Neural progenitor cell (in vitro differentiated cells): ENCODE results near the gene TEX19. TPM values are rescaled to one million over a fixed set of nuclear protein-coding genes. Genes with fewer than 3 reads are reported as not detected.

ENCODE experiments used
- DNase-seq: peaks from one replicate; pipeline ENCODE4 v3.0.0-alpha.2; 2016; ENCODE audit warnings: low spot score
- H2AFZ ChIP-seq: fragments of 200-600 bp; sonication (generic); replicated peaks from 2 replicates; pipeline ENCODE4 v1.6.1; 2016; ENCODE audit warnings: antibody characterized with exemption
- H3F3A ChIP-seq: fragments of 200-600 bp; sonication (generic); 2 replicates; pipeline ENCODE4 v1.6.1; 2016; ENCODE audit warnings: antibody characterized with exemption, low read depth
- H3K27ac ChIP-seq: fragments of 200-600 bp; sonication (generic); 2 replicates; pipeline ENCODE4 v1.5.1; 2016; ENCODE audit warnings: mild to moderate bottlenecking
- H3K27me3 ChIP-seq: fragments of 200-600 bp; sonication (generic); 2 replicates; pipeline ENCODE4 v1.6.1; 2016; ENCODE audit warnings: mild to moderate bottlenecking, moderate library complexity
- H3K36me3 ChIP-seq: fragments of 200-600 bp; sonication (generic); 2 replicates; pipeline ENCODE4 v1.5.1; 2016
- H3K4me1 ChIP-seq: fragments of 200-600 bp; sonication (generic); 2 replicates; pipeline ENCODE4 v1.6.1; 2016; ENCODE audit warnings: mixed run types
- H3K4me2 ChIP-seq: fragments of 200-600 bp; sonication (generic); 2 replicates; pipeline ENCODE4 v1.6.1; 2016
- H3K4me3 ChIP-seq: fragments of 200-600 bp; sonication (generic); 2 replicates; pipeline ENCODE4 v1.5.1; 2016
- H3K79me2 ChIP-seq: fragments of 200-600 bp; sonication (generic); 2 replicates; pipeline ENCODE4 v1.6.1; 2016; ENCODE audit warnings: low read depth
- H3K9ac ChIP-seq: fragments of 200-600 bp; sonication (generic); 2 replicates; pipeline ENCODE4 v1.6.1; 2016
- H3K9me3 ChIP-seq: fragments of 200-600 bp; sonication (generic); 2 replicates; pipeline ENCODE4 v1.5.1; 2016; ENCODE audit warnings: low read depth
- H4K20me1 ChIP-seq: fragments of 200-600 bp; sonication (generic); 2 replicates; pipeline ENCODE4 v1.6.1; 2016; ENCODE audit warnings: low read depth
- H3K27ac Mint-ChIP-seq: 3 replicates; pipeline ENCODE4 v1.8.0; 2021; ENCODE audit warnings: mixed read lengths
- H3K27me3 Mint-ChIP-seq: 2 replicates; pipeline ENCODE4 v1.8.0; 2022; ENCODE audit warnings: low read depth, mild to moderate bottlenecking, inconsistent platforms, moderate library complexity, mixed read lengths; ENCODE audit not compliant: insufficient read depth
- H3K36me3 Mint-ChIP-seq: 3 replicates; pipeline ENCODE4 v1.8.0; 2021; ENCODE audit warnings: mixed read lengths
- H3K4me1 Mint-ChIP-seq: 3 replicates; pipeline ENCODE4 v1.8.0; 2021; ENCODE audit warnings: mixed read lengths
- H3K4me3 Mint-ChIP-seq: 3 replicates; pipeline ENCODE4 v1.8.0; 2021; ENCODE audit warnings: mild to moderate bottlenecking, moderate library complexity, mixed read lengths
- H3K9me3 Mint-ChIP-seq: 3 replicates; pipeline ENCODE4 v1.8.0; 2020; ENCODE audit warnings: mixed read lengths
- EZH2 ChIP-seq: fragments of 200-600 bp; sonication (generic); IDR thresholded peaks from 2 replicates; pipeline ENCODE4 v1.6.1; 2017; ENCODE audit warnings: antibody characterized with exemption, mild to moderate bottlenecking, moderate library complexity
- EZH2phosphoT487 ChIP-seq: fragments of 200-600 bp; sonication (generic); IDR thresholded peaks from 2 replicates; pipeline ENCODE4 v1.6.1; 2017; ENCODE audit warnings: antibody characterized with exemption
- total RNA-seq: library from RNA; depleted of rRNA; stranded (reverse); fragments of >200 nt; gene quantifications from 2 replicates; pipeline ENCODE4 v1.2.3, GENCODE V29; 2015; ENCODE audit warnings: low replicate concordance
- TF ChIP-seq, protein P1 (sequence below): fragments of 200-600 bp; sonication (generic); IDR thresholded peaks from 2 replicates; pipeline ENCODE4 v1.5.1; 2017; ENCODE audit warnings: antibody characterized with exemption, mild to moderate bottlenecking

TEX19 gene
- total RNA-seq, 1 donor from 2014 or later, result not detected

DNA sequence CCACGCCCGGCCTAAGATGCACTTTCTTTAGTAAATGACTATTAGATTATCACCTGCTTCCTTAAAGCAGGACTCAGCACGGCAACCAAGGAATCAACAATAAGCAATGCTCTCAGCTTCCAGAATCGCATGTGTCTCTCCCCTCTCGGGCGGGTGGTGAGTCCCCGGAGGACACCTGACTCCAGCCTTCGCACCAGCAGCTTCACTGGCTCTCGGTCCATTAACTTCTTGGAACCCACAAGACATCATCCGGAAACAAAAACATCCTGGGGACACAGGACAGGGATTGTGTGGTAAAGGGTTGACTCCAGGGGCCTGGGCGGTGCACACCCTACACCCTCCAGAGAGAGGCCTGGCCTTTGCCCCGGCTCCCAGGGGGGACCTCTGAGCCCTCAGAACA lies 35.2 kb downstream of the TEX19 start:
- Mint-ChIP-seq H3K27ac (no peak overlapping the region), H3K36me3 (peaks cover 10% of the 10 kb centered on the region), H3K4me1 (peaks cover under 1% of the 10 kb centered on the region), H3K4me3 (no peak overlapping the region), H3K9me3 (no peaks in the 10 kb centered on the region), H3K27me3 (peaks cover 7% of the 10 kb centered on the region)
- H3K79me2 ChIP-seq, result no peaks in the 10 kb centered on the region
- H3K9me3 ChIP-seq, result no peaks in the 10 kb centered on the region
- H3K9ac ChIP-seq, result no peak overlapping the region
- no peaks in the 10 kb centered on the region for H3K27me3 ChIP-seq
- no peak overlapping the region for H2AFZ ChIP-seq
- DNase-seq, result no peak
- no peaks in the 10 kb centered on the region for H4K20me1 ChIP-seq
- no peak for TF ChIP-seq EZH2
- TF ChIP-seq, protein P1, sequence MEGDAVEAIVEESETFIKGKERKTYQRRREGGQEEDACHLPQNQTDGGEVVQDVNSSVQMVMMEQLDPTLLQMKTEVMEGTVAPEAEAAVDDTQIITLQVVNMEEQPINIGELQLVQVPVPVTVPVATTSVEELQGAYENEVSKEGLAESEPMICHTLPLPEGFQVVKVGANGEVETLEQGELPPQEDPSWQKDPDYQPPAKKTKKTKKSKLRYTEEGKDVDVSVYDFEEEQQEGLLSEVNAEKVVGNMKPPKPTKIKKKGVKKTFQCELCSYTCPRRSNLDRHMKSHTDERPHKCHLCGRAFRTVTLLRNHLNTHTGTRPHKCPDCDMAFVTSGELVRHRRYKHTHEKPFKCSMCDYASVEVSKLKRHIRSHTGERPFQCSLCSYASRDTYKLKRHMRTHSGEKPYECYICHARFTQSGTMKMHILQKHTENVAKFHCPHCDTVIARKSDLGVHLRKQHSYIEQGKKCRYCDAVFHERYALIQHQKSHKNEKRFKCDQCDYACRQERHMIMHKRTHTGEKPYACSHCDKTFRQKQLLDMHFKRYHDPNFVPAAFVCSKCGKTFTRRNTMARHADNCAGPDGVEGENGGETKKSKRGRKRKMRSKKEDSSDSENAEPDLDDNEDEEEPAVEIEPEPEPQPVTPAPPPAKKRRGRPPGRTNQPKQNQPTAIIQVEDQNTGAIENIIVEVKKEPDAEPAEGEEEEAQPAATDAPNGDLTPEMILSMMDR, result no peak
- TF ChIP-seq EZH2phosphoT487, result no peak
- no peak overlapping the region for H3K4me3 ChIP-seq
- no peaks in the 10 kb centered on the region for H3K4me1 ChIP-seq
- H3K36me3 ChIP-seq, result no peaks in the 10 kb centered on the region
- H3K27ac ChIP-seq, result no peak overlapping the region
- no peak overlapping the region for H3K4me2 ChIP-seq
- H3F3A ChIP-seq, result no peaks in the 10 kb centered on the region

DNA sequence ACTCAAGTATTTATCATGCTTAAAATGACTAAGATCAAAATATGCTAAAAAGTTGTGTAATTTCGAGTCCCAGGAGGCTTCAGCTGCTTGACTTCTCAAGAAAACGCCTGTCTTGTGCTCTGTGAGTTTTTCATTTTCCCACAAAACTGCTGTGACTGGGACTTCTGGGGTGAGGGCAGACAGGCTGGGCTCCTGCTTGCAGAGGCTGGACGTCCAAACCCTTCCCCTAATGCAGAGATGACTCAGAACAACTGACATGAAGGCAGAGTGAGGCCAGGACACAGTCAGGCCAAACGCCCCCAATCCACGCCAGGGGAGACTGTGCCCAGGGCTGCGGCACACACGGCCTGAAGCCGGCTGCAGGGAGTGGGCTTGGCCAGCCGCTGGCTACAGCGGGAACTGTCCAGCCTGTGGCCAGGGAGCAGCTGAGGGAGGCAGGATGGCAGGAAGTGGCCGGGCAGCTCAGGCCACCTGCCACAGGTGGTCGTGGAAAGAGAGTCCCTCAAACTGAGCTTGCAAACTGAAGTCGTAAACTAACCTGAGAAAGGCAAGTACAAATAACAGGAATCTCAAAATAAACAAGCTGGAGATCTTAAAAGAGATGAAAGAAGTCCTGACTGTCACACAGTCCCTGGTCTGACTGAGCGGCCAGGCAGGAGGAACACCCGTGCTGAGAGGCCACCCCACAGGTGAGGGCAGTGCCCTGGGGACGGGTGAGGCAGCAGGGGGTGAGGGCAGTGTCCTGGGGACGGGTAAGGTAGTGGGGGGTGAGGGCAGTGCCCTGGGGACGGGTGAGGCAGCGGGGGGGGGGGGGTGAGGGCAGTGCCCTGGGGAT lies 37.8 kb downstream of the TEX19 start:
- no peaks in the 10 kb centered on the region for H3K79me2 ChIP-seq
- H3K36me3 ChIP-seq, result no peaks in the 10 kb centered on the region
- H3F3A ChIP-seq, result no peaks in the 10 kb centered on the region
- H3K4me2 ChIP-seq, result no peak overlapping the region
- no peak overlapping the region for H3K9ac ChIP-seq
- DNase-seq, result no peak
- no peaks in the 10 kb centered on the region for H3K27me3 ChIP-seq
- TF ChIP-seq EZH2phosphoT487, result no peak
- TF ChIP-seq, protein P1, result no peak
- no peak for TF ChIP-seq EZH2
- H3K4me3 ChIP-seq, result no peak overlapping the region
- Mint-ChIP-seq H3K27ac (peak overlapping the region; percentile 25), H3K36me3 (peaks cover 12% of the 10 kb centered on the region), H3K9me3 (no peaks in the 10 kb centered on the region), H3K4me3 (no peak overlapping the region), H3K4me1 (peaks cover 7% of the 10 kb centered on the region), H3K27me3 (peaks cover 7% of the 10 kb centered on the region)
- no peaks in the 10 kb centered on the region for H4K20me1 ChIP-seq
- H2AFZ ChIP-seq, result no peak overlapping the region
- no peaks in the 10 kb centered on the region for H3K9me3 ChIP-seq
- H3K27ac ChIP-seq, result no peak overlapping the region
- no peaks in the 10 kb centered on the region for H3K4me1 ChIP-seq

DNA sequence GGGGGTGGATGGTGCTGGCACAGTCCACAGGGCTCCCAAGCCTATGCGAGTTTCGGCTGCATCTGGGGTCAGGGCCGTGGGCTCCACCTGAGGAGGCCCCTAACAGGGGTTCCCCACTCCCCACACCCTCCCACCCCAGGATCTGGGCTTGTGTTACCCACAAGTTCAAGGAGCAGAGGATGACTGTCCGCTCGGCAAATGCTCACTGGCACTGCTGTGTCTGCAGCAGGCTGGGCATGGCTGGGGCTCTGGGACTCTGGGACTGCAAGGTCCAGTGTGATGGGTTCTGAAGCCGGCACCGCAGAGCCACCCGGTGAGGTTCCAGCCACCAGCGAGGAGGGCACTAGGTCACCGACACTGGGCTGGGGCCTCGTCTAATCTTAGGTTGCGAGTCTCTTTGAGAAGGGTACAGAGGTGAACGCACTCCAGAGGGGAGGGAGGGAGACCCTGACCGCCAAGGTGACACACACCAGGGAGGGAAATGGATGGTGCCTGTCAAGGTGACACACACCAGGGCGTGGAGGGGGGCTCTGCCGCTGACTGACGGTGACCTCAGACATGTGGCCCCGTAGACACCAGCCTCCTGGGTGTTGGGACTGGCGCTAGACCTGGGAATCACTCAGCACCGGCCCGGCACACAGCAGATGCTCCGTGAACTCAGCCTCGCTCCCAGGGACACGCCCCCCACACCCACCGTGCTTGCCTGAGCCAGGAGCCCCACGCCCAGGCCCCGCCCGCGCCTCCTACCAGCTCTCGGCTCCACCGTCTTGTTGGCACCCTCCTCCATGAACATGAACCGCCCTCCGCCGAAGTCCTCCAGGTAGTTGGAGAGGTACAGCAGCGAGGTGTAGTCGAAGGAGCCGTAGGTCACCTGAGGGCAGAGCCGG lies 38.6 kb downstream of the TEX19 start:
- Histone ChIP-seq H3K9ac (no peak overlapping the region), H3K4me2 (no peak overlapping the region), H3K4me1 (no peaks in the 10 kb centered on the region), H3K36me3 (no peaks in the 10 kb centered on the region), H3K4me3 (no peak overlapping the region), H3K9me3 (no peaks in the 10 kb centered on the region), H3K79me2 (no peaks in the 10 kb centered on the region), H3K27me3 (no peaks in the 10 kb centered on the region), H3K27ac (no peak overlapping the region), H4K20me1 (no peaks in the 10 kb centered on the region), H3F3A (no peaks in the 10 kb centered on the region), H2AFZ (no peak overlapping the region)
- Mint-ChIP-seq H3K4me3 (no peak overlapping the region), H3K9me3 (no peaks in the 10 kb centered on the region), H3K27ac (no peak overlapping the region), H3K27me3 (peaks cover 7% of the 10 kb centered on the region), H3K36me3 (peaks cover 13% of the 10 kb centered on the region), H3K4me1 (peaks cover 7% of the 10 kb centered on the region)
- no peak for DNase-seq
- TF ChIP-seq EZH2phosphoT487 (no peak), EZH2 (no peak)
- TF ChIP-seq, protein P1, result no peak
